Suprapubic skin (tissue), 4 donors: ENCODE measurements around the gene SESN1. TPM values are rescaled to one million over a fixed set of nuclear protein-coding genes. Genes with fewer than 3 reads are reported as not detected.

Experiments used
- DNase-seq, 2 donors: peaks; one replicate each; pipeline ENCODE4 v3.0.0-alpha.2; 2019; ENCODE audit warnings: low spot score in 2 of 2
- H3K27ac ChIP-seq: fragments of 200-600 bp; sonication (generic); one replicate; pipeline ENCODE4 v1.5.1; 2019
- H3K27me3 ChIP-seq: fragments of 200-600 bp; sonication (generic); one replicate; pipeline ENCODE4 v1.5.1; 2019
- H3K36me3 ChIP-seq: fragments of 200-600 bp; sonication (generic); one replicate; pipeline ENCODE4 v1.5.1; 2019
- H3K4me1 ChIP-seq: fragments of 200-600 bp; sonication (generic); one replicate; pipeline ENCODE4 v1.5.1; 2019
- H3K4me3 ChIP-seq: fragments of 200-600 bp; sonication (generic); one replicate; pipeline ENCODE4 v1.5.1; 2019; ENCODE audit warnings: mild to moderate bottlenecking
- H3K9me3 ChIP-seq: fragments of 200-600 bp; sonication (generic); one replicate; pipeline ENCODE4 v1.5.1; 2019
- CTCF ChIP-seq, 2 donors: fragments of 200-600 bp in 1 of 2; fragments of 450-650 bp in 1 of 2; sonication (generic) in 1 of 2; IDR thresholded peaks; one replicate each; pipeline ENCODE4 v1.5.1; 2016 to 2019; ENCODE audit warnings: antibody characterized with exemption in 2 of 2, mild to moderate bottlenecking in 1 of 2, moderate library complexity in 1 of 2
- EP300 ChIP-seq: sonication (generic); formaldehyde crosslinking; IDR thresholded peaks from one replicate; pipeline ENCODE4 v1.6.1; 2017; ENCODE audit warnings: antibody characterized with exemption
- POLR2A ChIP-seq, 2 donors: fragments of 450-650 bp; IDR thresholded peaks; one replicate each; pipeline ENCODE4 v1.6.1; 2017; ENCODE audit warnings: antibody characterized with exemption in 2 of 2, mild to moderate bottlenecking in 2 of 2, moderate library complexity in 2 of 2
- POLR2AphosphoS5 ChIP-seq, 3 donors: sonication (generic); formaldehyde crosslinking; IDR thresholded peaks; one replicate each; pipeline ENCODE4 v1.6.1; 2017; ENCODE audit warnings: antibody characterized with exemption in 3 of 3
- WGBS: methylation state at CpG from one replicate; pipeline ENCODE4 v1.1.5; 2018; 5-methylcytosine and 5-hydroxymethylcytosine counted together
- total RNA-seq, 4 donors: library from RNA; depleted of rRNA; stranded (reverse); fragments of >200 nt; gene quantifications; one replicate each; pipeline ENCODE4 v1.1.0, GENCODE V29; 2016

The SESN1 gene
- total RNA-seq, 4 donors from 2014 or later = 70.7 to 207 (median 86.7) TPM

- TF ChIP-seq CTCF (IDR thresholded peaks at IDR 0.05) = no peak
- no peak for TF ChIP-seq POLR2A (IDR thresholded peaks at IDR 0.05)
- no peak for TF ChIP-seq EP300
- no peak for TF ChIP-seq POLR2AphosphoS5 (IDR thresholded peaks at IDR 0.05)
- H3K27ac ChIP-seq = no peak overlapping the region
- peaks cover 10% of the 10 kb centered on the region for H3K4me1 ChIP-seq
- DNase-seq = no peak
- H3K9me3 ChIP-seq = no peaks in the 10 kb centered on the region
- WGBS = 67% methylated on average over 1 of the region's 1 CpG
- H3K4me3 ChIP-seq = no peak overlapping the region
- no peaks in the 10 kb centered on the region for H3K27me3 ChIP-seq
- peaks cover 4% of the 10 kb centered on the region for H3K36me3 ChIP-seq
These were observed 11.0 kb downstream of the SESN1 start for GRCh38 chr6:109083657-109084056.

DNA sequence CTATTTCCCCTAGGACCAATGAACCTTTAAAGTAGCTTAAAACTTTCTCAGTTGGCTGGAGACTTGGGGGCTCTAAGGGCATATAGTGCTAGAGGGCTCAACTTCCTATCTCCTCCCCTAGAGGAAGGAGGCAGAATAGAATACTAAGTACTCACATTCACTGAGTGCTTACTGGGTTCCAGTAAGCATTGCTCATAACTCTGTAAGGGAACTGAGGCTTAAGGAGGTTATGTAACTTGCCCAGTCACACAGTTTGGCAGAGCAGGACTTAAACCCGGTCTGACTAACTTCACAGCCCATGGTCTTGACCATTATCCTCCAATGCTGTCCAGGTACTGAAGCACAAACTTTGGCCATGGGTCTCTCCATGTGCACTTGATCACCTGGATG, 12.5 kb downstream of the SESN1 start:
- Histone ChIP-seq H3K4me1 (no peaks in the 10 kb centered on the region), H3K9me3 (no peaks in the 10 kb centered on the region), H3K36me3 (peaks cover 4% of the 10 kb centered on the region), H3K27ac (no peak overlapping the region), H3K27me3 (no peaks in the 10 kb centered on the region), H3K4me3 (no peak overlapping the region)
- WGBS = 67% methylated on average over 1 of the region's 1 CpG
- DNase-seq = no peak
- no peak for TF ChIP-seq EP300
- TF ChIP-seq POLR2AphosphoS5 (IDR thresholded peaks at IDR 0.05) = no peak
- TF ChIP-seq POLR2A (IDR thresholded peaks at IDR 0.05) = no peak
- no peak for TF ChIP-seq CTCF (IDR thresholded peaks at IDR 0.05)

DNA sequence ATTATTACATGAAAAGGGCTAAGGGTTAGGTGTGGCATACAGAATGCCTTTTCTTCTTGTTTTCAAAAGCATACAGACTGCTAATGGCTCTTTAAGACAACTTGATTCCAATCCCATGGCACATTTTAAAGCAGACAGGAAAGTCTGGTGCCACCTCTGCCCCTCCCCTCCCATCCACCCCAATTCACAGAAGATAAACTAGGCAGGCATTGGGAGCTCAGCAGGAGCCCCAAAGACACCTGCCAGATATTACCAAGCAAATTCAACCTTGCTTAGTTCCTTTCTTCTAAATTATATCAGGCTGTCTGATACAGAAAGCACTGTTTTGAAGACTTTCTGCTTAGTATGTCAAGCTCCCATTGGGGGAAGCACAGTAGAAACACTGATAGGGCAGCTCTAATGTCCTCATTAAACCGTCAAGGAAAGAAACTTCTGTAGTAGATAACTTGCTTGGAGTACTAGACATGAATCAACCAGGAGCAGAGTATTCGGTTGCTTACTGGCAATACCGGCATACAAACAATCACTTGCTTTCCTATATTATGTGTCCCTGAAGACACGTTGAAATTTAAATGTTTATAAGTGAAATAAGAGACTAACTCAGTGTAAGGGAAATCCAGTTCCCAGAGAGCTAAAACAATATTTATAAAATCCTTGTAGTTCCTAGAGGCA, 13.0 kb downstream of the SESN1 start:
- Histone ChIP-seq H3K36me3 (peaks cover 4% of the 10 kb centered on the region), H3K4me1 (peaks cover 2% of the 10 kb centered on the region), H3K9me3 (no peaks in the 10 kb centered on the region), H3K27me3 (no peaks in the 10 kb centered on the region), H3K27ac (no peak overlapping the region), H3K4me3 (no peak overlapping the region)
- whole genome bisulfite sequencing = 86% methylated on average over 4 of the region's 4 CpGs
- no peak for DNase-seq
- TF ChIP-seq POLR2A (IDR thresholded peaks at IDR 0.05) (no peak), CTCF (IDR thresholded peaks at IDR 0.05) (no peak), EP300 (no peak), POLR2AphosphoS5 (IDR thresholded peaks at IDR 0.05) (no peak)

GRCh38 chr6:109081026-109081425, 13.6 kb downstream of the SESN1 start:
- 90% methylated on average over 1 of the region's 1 CpG for WGBS
- peaks cover 4% of the 10 kb centered on the region for H3K36me3 ChIP-seq
- no peaks in the 10 kb centered on the region for H3K9me3 ChIP-seq
- H3K4me3 ChIP-seq = no peak overlapping the region
- no peak for TF ChIP-seq POLR2A (IDR thresholded peaks at IDR 0.05)
- TF ChIP-seq EP300 = no peak
- no peak for TF ChIP-seq POLR2AphosphoS5 (IDR thresholded peaks at IDR 0.05)
- TF ChIP-seq CTCF (IDR thresholded peaks at IDR 0.05) = no peak
- no peak overlapping the region for H3K27ac ChIP-seq
- no peaks in the 10 kb centered on the region for H3K27me3 ChIP-seq
- H3K4me1 ChIP-seq = peaks cover 8% of the 10 kb centered on the region
- no peak for DNase-seq

DNA sequence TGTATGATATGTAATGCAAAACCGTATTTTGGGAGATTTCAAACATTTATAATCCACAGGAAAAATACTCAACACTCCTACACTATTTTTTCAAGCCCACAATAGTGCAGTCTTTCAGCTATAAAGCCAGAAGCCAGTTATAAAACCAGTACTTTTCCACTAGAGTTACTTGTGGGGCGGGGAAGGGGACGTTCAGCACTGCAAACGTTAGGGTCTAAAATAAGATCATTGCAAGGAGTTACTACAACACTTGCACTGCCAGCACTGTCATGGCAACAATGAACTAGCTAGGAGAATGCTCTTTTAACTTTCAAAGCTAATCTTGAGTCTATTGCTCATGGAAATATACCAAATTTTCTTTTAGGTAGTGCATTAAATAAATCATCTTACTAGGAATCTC, 14.7 kb downstream of the SESN1 start:
- no peak overlapping the region for H3K4me3 ChIP-seq
- peaks cover 11% of the 10 kb centered on the region for H3K4me1 ChIP-seq
- no peak overlapping the region for H3K27ac ChIP-seq
- H3K9me3 ChIP-seq = no peaks in the 10 kb centered on the region
- TF ChIP-seq EP300 = no peak
- TF ChIP-seq POLR2A (IDR thresholded peaks at IDR 0.05) = no peak
- TF ChIP-seq POLR2AphosphoS5 (IDR thresholded peaks at IDR 0.05) = no peak
- TF ChIP-seq CTCF (IDR thresholded peaks at IDR 0.05) = no peak
- no peaks in the 10 kb centered on the region for H3K27me3 ChIP-seq
- no peak for DNase-seq
- H3K36me3 ChIP-seq = no peaks in the 10 kb centered on the region
- WGBS = 35% methylated on average over 4 of the region's 4 CpGs
